Fibroblast of lung (primary cell): Measurements from ENCODE around the gene SETBP1. TPM values are rescaled to one million over a fixed set of nuclear protein-coding genes. Genes with fewer than 3 reads are reported as not detected.

Experiments
- DNase-seq, 2 donors: peaks; one replicate each; pipeline versions ENCODE4 v3.0.0 to v3.0.0-alpha.2; 2010; ENCODE audit warnings: low read depth in 2 of 2
- H2AFZ ChIP-seq: 2 replicates; pipeline ENCODE4 v1.5.1; 2012; ENCODE audit warnings: low read length, control low read depth, inconsistent platforms
- H3K27ac ChIP-seq: 2 replicates; pipeline ENCODE4 v1.5.1; 2011; ENCODE audit warnings: low read length, control low read depth; ENCODE audit not compliant: insufficient read depth
- H3K27me3 ChIP-seq: 2 replicates; pipeline ENCODE4 v1.5.1; 2011; ENCODE audit warnings: mild to moderate bottlenecking, low read length; ENCODE audit not compliant: control insufficient read depth, insufficient read depth
- H3K36me3 ChIP-seq: 2 replicates; pipeline ENCODE4 v1.5.1; 2011; ENCODE audit warnings: low read length; ENCODE audit not compliant: control insufficient read depth, insufficient read depth
- H3K4me1 ChIP-seq: 2 replicates; pipeline ENCODE4 v1.5.1; 2011; ENCODE audit warnings: low read length; ENCODE audit not compliant: control insufficient read depth, insufficient read depth; ENCODE audit errors: extremely low read depth
- H3K4me2 ChIP-seq: 2 replicates; pipeline ENCODE4 v1.5.1; 2011; ENCODE audit warnings: low read length, control low read depth; ENCODE audit not compliant: insufficient read depth; ENCODE audit errors: extremely low read depth
- H3K4me3 ChIP-seq, 4 experiments: fragments of 200-600 bp in 1 of 4; sonication (generic) in 1 of 4; replicated peaks in 1 of 4; 2 replicates each; pipeline ENCODE4 v1.5.1; 2011 to 2016; ENCODE audit warnings: low read length in 4 of 4, low read depth in 3 of 4, mild to moderate bottlenecking in 3 of 4, control low read depth in 2 of 4, inconsistent platforms in 1 of 4, mixed read lengths in 1 of 4; ENCODE audit not compliant: insufficient read depth in 1 of 4; ENCODE audit errors: control extremely low read depth in 1 of 4
- H3K79me2 ChIP-seq: 2 replicates; pipeline ENCODE4 v1.5.1; 2012; ENCODE audit warnings: mild to moderate bottlenecking, low read length, inconsistent platforms; ENCODE audit not compliant: control insufficient read depth, insufficient read depth
- H3K9ac ChIP-seq: 2 replicates; pipeline ENCODE4 v1.5.1; 2011; ENCODE audit warnings: mild to moderate bottlenecking, low read length, control low read depth; ENCODE audit not compliant: insufficient read depth
- H3K9me3 ChIP-seq: 2 replicates; pipeline ENCODE4 v1.5.1; 2012; ENCODE audit warnings: low read depth, low read length; ENCODE audit not compliant: control insufficient read depth, insufficient read depth
- H4K20me1 ChIP-seq: 2 replicates; pipeline ENCODE4 v1.5.1; 2011; ENCODE audit warnings: low read length; ENCODE audit not compliant: control insufficient read depth, insufficient read depth; ENCODE audit errors: extremely low read depth
- EZH2 ChIP-seq: IDR thresholded peaks from 2 replicates; pipeline ENCODE4 v1.5.1; 2012; ENCODE audit warnings: low read length, control low read depth, mild to moderate bottlenecking; ENCODE audit errors: missing control alignments
- polyA plus RNA-seq, 2 donors: library from polyadenylated mRNA; depleted of rRNA in 1 of 2; stranded (reverse) in 1 of 2; unstranded in 1 of 2; fragments of >200 nt; gene quantifications; 2 replicates each; pipeline ENCODE4 v1.2.1, GENCODE V29; 2011 to 2012; ENCODE audit warnings: missing spikeins in 1 of 2
- total RNA-seq: library from RNA; depleted of rRNA; stranded (reverse); fragments of >200 nt; gene quantifications from 2 replicates; pipeline ENCODE4 v1.2.1, GENCODE V29; 2014
- TF ChIP-seq, protein P1 (sequence below), 2 donors: IDR thresholded peaks in 1 of 2; conservative IDR thresholded peaks in 1 of 2; 1 replicate in 1 of 2; 2 replicates in 1 of 2; pipeline ENCODE4 v1.5.1; 2011 to 2012; ENCODE audit warnings: low read length in 2 of 2, control low read depth in 1 of 2, inconsistent platforms in 1 of 2, low read depth in 1 of 2, mild to moderate bottlenecking in 1 of 2

Gene SETBP1
- total and polyA plus RNA-seq, 2 donors (not counting 1 experiment from before 2014, with no cell fraction given): 4.5 to 5.4 TPM

DNA sequence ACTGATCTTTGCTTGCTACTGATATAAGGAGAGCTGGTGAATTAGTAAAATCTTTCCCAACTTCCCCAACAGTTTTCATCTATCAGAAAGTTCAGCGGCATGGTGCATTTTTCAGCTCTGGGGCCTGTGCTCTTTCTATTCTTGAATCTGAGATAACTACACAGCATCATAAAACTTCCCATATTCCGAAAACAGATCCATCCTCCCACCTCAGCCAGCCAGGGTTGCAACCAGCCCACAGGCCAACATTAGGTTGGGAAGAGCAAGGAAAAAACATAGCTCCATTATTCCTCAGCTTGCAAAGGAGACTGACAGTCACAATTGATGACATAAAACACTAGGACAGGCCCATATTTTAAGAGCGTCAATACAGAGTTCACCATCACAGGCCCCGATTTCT lies 297.2 kb downstream of the SETBP1 start:
- Histone ChIP-seq H3K36me3 (no peaks in the 10 kb centered on the region), H3K4me2 (no peak overlapping the region), H3K27ac (no peak overlapping the region), H3K9me3 (no peaks in the 10 kb centered on the region), H3K79me2 (no peaks in the 10 kb centered on the region), H4K20me1 (no peaks in the 10 kb centered on the region), H3K4me3 (no peak overlapping the region), H3K4me1 (no peaks in the 10 kb centered on the region), H3K27me3 (no peaks in the 10 kb centered on the region), H3K9ac (no peak overlapping the region), H2AFZ (no peak overlapping the region)
- TF ChIP-seq, protein P1, sequence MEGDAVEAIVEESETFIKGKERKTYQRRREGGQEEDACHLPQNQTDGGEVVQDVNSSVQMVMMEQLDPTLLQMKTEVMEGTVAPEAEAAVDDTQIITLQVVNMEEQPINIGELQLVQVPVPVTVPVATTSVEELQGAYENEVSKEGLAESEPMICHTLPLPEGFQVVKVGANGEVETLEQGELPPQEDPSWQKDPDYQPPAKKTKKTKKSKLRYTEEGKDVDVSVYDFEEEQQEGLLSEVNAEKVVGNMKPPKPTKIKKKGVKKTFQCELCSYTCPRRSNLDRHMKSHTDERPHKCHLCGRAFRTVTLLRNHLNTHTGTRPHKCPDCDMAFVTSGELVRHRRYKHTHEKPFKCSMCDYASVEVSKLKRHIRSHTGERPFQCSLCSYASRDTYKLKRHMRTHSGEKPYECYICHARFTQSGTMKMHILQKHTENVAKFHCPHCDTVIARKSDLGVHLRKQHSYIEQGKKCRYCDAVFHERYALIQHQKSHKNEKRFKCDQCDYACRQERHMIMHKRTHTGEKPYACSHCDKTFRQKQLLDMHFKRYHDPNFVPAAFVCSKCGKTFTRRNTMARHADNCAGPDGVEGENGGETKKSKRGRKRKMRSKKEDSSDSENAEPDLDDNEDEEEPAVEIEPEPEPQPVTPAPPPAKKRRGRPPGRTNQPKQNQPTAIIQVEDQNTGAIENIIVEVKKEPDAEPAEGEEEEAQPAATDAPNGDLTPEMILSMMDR (conservative IDR thresholded peaks at IDR 0.05 in 1 of 2, IDR thresholded peaks at IDR 0.05 in 1 of 2; ENCODE audit: low read depth in 1 of 2, low read length in 2 of 2): no peak
- no peak for TF ChIP-seq EZH2
- no peak for DNase-seq

DNA sequence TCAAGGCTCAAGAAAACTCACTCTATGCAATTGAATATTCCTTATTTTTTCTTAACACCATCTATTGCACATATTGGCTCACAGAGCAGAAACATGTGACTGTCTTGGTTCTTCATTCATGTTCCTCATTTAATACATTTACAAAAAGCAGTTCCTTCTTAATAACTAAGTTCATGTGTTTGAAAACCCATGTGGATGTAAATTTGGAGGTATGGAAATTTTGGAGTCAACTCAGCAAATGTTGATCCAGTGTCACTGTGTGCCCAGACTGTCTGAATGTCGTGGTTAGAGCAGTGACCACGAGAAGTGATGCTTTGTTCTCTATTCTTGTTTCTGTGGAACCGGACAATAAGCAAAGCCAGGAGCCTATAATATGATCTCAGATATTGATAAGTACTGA lies 299.1 kb downstream of the SETBP1 start:
- Histone ChIP-seq H3K36me3 (no peaks in the 10 kb centered on the region), H4K20me1 (no peaks in the 10 kb centered on the region), H3K27ac (no peak overlapping the region), H3K27me3 (no peaks in the 10 kb centered on the region), H3K9ac (no peak overlapping the region), H3K79me2 (no peaks in the 10 kb centered on the region), H2AFZ (no peak overlapping the region), H3K4me1 (no peaks in the 10 kb centered on the region), H3K4me2 (no peak overlapping the region), H3K4me3 (no peak overlapping the region), H3K9me3 (no peaks in the 10 kb centered on the region)
- no peak for TF ChIP-seq EZH2
- TF ChIP-seq, protein P1 (conservative IDR thresholded peaks at IDR 0.05 in 1 of 2, IDR thresholded peaks at IDR 0.05 in 1 of 2; ENCODE audit: low read depth in 1 of 2, low read length in 2 of 2): no peak
- no peak for DNase-seq

DNA sequence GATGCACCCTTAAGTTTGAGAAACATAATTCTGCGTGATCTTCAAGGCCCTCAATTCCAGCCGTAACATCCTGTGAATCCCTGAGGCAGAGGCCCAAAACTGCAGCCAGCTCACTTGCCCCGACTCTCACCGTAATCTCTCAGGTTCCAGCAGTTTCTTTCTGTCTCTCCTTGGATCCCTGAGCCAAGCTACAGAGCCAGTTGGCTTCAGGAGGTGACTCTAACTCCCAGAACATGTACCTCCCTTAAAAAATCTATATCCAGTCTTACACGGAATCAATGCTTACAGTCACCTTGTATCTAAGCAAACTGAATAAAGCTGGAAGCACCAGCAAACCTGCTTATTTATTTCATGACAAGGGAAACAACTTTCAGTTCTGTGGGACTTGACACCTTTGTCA lies 300.4 kb downstream of the SETBP1 start:
- TF ChIP-seq, protein P1 (conservative IDR thresholded peaks at IDR 0.05 in 1 of 2, IDR thresholded peaks at IDR 0.05 in 1 of 2; ENCODE audit: low read depth in 1 of 2, low read length in 2 of 2): no peak
- TF ChIP-seq EZH2: no peak
- no peak for DNase-seq

More for the DNA sequence above, 300.4 kb downstream of the SETBP1 start:
- Histone ChIP-seq H2AFZ (no peak overlapping the region), H3K79me2 (no peaks in the 10 kb centered on the region), H3K4me2 (no peak overlapping the region), H3K4me1 (no peaks in the 10 kb centered on the region), H3K4me3 (no peak overlapping the region), H3K9ac (no peak overlapping the region), H3K27me3 (no peaks in the 10 kb centered on the region), H3K27ac (no peak overlapping the region), H3K9me3 (no peaks in the 10 kb centered on the region), H3K36me3 (no peaks in the 10 kb centered on the region), H4K20me1 (no peaks in the 10 kb centered on the region)
